Peyer's patch (tissue), 4 donors: ENCODE results near the gene CSNK2B. TPM values are rescaled to one million over a fixed set of nuclear protein-coding genes. Genes with fewer than 3 reads are reported as not detected.

ENCODE experiments used
- DNase-seq, 3 donors: peaks; one replicate each; pipeline ENCODE4 v3.0.0-alpha.2; 2017 to 2019
- H3K27ac ChIP-seq, 4 donors: fragments of 200-600 bp; sonication (generic); one replicate each; pipeline ENCODE4 v1.5.1; 2016 to 2019
- H3K27me3 ChIP-seq, 2 donors: fragments of 200-600 bp; sonication (generic); one replicate each; pipeline ENCODE4 v1.5.1; 2019
- H3K36me3 ChIP-seq, 3 donors: fragments of 200-600 bp; sonication (generic); one replicate each; pipeline ENCODE4 v1.5.1; 2016 to 2019
- H3K4me1 ChIP-seq, 4 donors: fragments of 200-600 bp; sonication (generic); one replicate each; pipeline ENCODE4 v1.5.1; 2016 to 2019
- H3K4me3 ChIP-seq, 4 donors: fragments of 200-600 bp; sonication (generic); 1 replicate in 3 of 4; 2 replicates in 1 of 4; pipeline ENCODE4 v1.5.1; 2016 to 2019; ENCODE audit warnings: mild to moderate bottlenecking in 1 of 4
- H3K9me3 ChIP-seq, 4 donors: fragments of 200-600 bp; sonication (generic); one replicate each; pipeline ENCODE4 v1.5.1; 2016 to 2019; ENCODE audit warnings: mild to moderate bottlenecking in 1 of 4
- CTCF ChIP-seq, 6 experiments: fragments of 450-650 bp in 4 of 6; fragments of 200-600 bp in 2 of 6; sonication (generic) in 1 of 6; IDR thresholded peaks; one replicate each; pipeline ENCODE4 v1.5.1; 2017 to 2019; ENCODE audit warnings: antibody characterized with exemption in 6 of 6, mild to moderate bottlenecking in 3 of 6, moderate library complexity in 1 of 6
- POLR2A ChIP-seq, 2 donors: fragments of 450-650 bp; IDR thresholded peaks; one replicate each; pipeline ENCODE4 v1.5.1; 2017; ENCODE audit warnings: antibody characterized with exemption in 2 of 2, mild to moderate bottlenecking in 2 of 2, moderate library complexity in 2 of 2
- total RNA-seq, 4 donors: library from RNA; depleted of rRNA; stranded (reverse); fragments of >200 nt; gene quantifications; one replicate each; pipeline ENCODE4 v1.1.0, GENCODE V29; 2016

Gene CSNK2B
- total RNA-seq, 4 donors from 2014 or later, result 209 to 243 (median 227) TPM

DNA sequence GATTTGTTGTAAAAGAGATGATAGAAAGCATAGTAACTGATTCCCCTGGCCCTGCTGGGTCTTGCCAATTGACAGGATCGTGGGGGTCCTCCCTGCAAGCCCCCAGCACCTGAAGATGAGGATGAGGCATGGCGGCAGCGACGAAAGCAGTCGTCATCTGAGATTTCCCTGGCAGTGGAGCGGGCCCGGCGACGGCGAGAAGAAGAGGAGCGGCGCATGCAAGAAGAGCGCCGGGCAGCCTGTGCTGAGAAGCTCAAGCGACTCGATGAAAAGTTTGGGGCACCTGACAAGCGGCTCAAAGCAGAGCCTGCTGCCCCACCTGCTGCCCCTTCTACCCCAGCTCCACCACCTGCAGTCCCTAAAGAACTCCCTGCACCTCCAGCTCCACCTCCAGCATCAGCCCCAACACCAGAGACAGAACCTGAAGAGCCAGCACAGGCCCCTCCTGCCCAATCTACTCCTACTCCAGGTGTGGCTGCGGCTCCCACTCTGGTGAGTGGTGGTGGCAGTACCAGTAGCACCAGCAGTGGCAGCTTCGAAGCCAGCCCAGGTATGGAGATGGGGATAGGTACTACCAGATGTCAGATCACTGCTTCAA lies 38.1 kb upstream of the CSNK2B start:
- no peak for TF ChIP-seq CTCF (IDR thresholded peaks at IDR 0.05)
- no peak for TF ChIP-seq POLR2A (IDR thresholded peaks at IDR 0.05)
- Histone ChIP-seq H3K4me3 (no peak overlapping the region), H3K9me3 (no peaks in the 10 kb centered on the region), H3K36me3 (peaks cover 0 to 100% (median 0%) of the 10 kb centered on the region in 3 donors), H3K27ac (no peak overlapping the region), H3K4me1 (peaks cover 0 to under 1% (median 0%) of the 10 kb centered on the region in 4 donors), H3K27me3 (no peaks in the 10 kb centered on the region)
- no peak for DNase-seq

GRCh38 chr6:31629014-31629413 lies 36.9 kb upstream of the CSNK2B start:
- Histone ChIP-seq H3K4me3 (no peak overlapping the region), H3K27me3 (no peaks in the 10 kb centered on the region), H3K36me3 (peaks cover 0 to 100% (median 0%) of the 10 kb centered on the region in 3 donors), H3K9me3 (no peaks in the 10 kb centered on the region), H3K4me1 (no peaks in the 10 kb centered on the region), H3K27ac (no peak overlapping the region)
- no peak for TF ChIP-seq CTCF (IDR thresholded peaks at IDR 0.05)
- TF ChIP-seq POLR2A (IDR thresholded peaks at IDR 0.05), result no peak
- DNase-seq, result no peak

DNA sequence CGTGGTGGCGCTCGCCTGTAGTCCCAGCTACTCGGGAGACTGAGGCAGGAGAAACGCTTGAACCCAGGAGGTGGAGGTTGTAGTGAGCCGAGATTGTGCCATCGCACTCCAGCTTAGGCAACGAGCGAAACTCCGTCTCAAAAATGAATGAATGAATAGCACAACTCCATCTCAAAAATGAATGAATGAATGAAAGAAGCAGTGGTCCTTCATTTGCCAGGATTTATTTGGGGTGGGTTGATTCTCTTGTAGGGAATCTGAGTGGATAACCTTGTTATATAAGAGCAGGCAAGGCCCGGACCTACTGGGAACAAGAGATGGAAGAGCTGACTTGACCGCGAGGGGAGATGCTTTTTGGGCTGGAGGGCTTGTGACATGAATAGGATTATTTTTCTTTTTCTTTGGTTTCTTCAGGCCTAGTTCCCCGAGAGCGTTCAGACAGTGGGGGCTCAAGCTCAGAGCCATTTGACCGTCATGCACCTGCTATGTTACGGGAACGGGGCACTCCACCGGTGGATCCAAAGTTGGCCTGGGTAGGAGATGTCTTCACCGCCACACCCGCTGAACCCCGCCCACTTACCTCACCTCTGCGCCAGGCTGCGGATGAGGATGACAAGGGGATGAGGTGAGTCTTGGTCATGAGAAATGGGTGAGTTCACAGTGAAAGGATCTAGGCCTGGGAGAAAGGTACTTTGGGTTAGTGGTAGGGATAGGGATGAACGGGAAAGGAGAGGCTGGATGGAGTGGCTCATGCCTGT lies 35.5 kb upstream of the CSNK2B start:
- TF ChIP-seq CTCF (IDR thresholded peaks at IDR 0.05) (no peak), POLR2A (IDR thresholded peaks at IDR 0.05) (no peak)
- no peaks in the 10 kb centered on the region for H3K27me3 ChIP-seq
- H3K4me3 ChIP-seq, result no peak overlapping the region
- DNase-seq, result no peak
- H3K36me3 ChIP-seq, result peaks cover 0 to 99% (median 0%) of the 10 kb centered on the region in 3 donors
- H3K27ac ChIP-seq, result no peak overlapping the region
- H3K9me3 ChIP-seq, result no peaks in the 10 kb centered on the region
- no peaks in the 10 kb centered on the region for H3K4me1 ChIP-seq

DNA sequence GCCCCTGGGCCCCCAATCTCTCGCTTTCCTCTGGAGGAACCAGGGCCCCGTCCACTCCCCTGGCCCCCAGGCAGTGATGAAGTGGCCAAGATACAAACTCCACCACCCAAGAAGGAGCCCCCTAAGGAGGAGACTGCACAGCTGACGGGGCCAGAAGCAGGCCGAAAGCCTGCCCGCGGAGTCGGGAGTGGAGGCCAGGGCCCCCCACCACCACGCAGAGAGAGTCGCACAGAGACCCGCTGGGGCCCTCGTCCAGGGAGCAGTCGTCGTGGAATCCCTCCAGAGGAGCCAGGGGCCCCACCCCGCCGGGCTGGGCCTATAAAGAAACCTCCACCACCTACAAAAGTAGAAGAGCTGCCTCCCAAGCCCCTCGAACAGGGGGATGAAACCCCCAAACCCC lies 34.7 kb upstream of the CSNK2B start:
- Histone ChIP-seq H3K4me3 (no peak overlapping the region), H3K4me1 (no peaks in the 10 kb centered on the region), H3K27me3 (no peaks in the 10 kb centered on the region), H3K27ac (no peak overlapping the region), H3K9me3 (no peaks in the 10 kb centered on the region), H3K36me3 (peaks cover 0 to 99% (median 0%) of the 10 kb centered on the region in 3 donors)
- no peak for TF ChIP-seq POLR2A (IDR thresholded peaks at IDR 0.05)
- no peak for TF ChIP-seq CTCF (IDR thresholded peaks at IDR 0.05)
- DNase-seq, result no peak

- H3K27ac ChIP-seq, result no peak overlapping the region
- no peaks in the 10 kb centered on the region for H3K4me1 ChIP-seq
- H3K36me3 ChIP-seq, result peaks cover 0 to 99% (median 0%) of the 10 kb centered on the region in 3 donors
- TF ChIP-seq CTCF (IDR thresholded peaks at IDR 0.05) (no peak), POLR2A (IDR thresholded peaks at IDR 0.05) (no peak)
- H3K9me3 ChIP-seq, result no peaks in the 10 kb centered on the region
- H3K4me3 ChIP-seq, result no peak overlapping the region
- no peak for DNase-seq
- no peaks in the 10 kb centered on the region for H3K27me3 ChIP-seq
These were observed 34.1 kb upstream of the CSNK2B start for GRCh38 chr6:31631681-31632278.
